Thoracic aorta (tissue), 2 donors: ENCODE data around the gene SH3TC2. TPM values are rescaled to one million over a fixed set of nuclear protein-coding genes. Genes with fewer than 3 reads are reported as not detected.

ENCODE experiments used
- ATAC-seq: fragments of 150-250 bp; one replicate; pipeline ENCODE4 v1.8.0; 2017; ENCODE audit warnings: low read depth; ENCODE audit not compliant: insufficient number of reproducible peaks, low FRiP score
- DNase-seq: peaks from one replicate; pipeline ENCODE4 v3.0.0-alpha.2; 2020; ENCODE audit warnings: low spot score
- H3K27ac ChIP-seq, 2 donors: fragments of 200-600 bp; sonication (generic); 1 replicate in 1 of 2; 2 replicates in 1 of 2; pipeline ENCODE4 v1.5.1; 2016; ENCODE audit warnings: mild to moderate bottlenecking in 2 of 2, moderate library complexity in 2 of 2
- H3K27me3 ChIP-seq: fragments of 200-600 bp; sonication (generic); replicated peaks from 2 replicates; pipeline ENCODE4 v1.6.0; 2016; ENCODE audit warnings: mild to moderate bottlenecking; ENCODE audit not compliant: insufficient read depth
- H3K36me3 ChIP-seq: fragments of 200-600 bp; sonication (generic); one replicate; pipeline ENCODE4 v1.5.1; 2016
- H3K4me1 ChIP-seq, 2 donors: fragments of 200-600 bp; sonication (generic); 1 replicate in 1 of 2; 2 replicates in 1 of 2; pipeline versions ENCODE4 v1.5.1 to v1.6.0; 2016; ENCODE audit warnings: low read depth in 2 of 2, mild to moderate bottlenecking in 1 of 2; ENCODE audit not compliant: control insufficient read depth in 1 of 2
- H3K4me3 ChIP-seq: fragments of 200-600 bp; sonication (generic); 2 replicates; pipeline ENCODE4 v1.5.1; 2016; ENCODE audit warnings: mild to moderate bottlenecking
- H3K9me3 ChIP-seq: fragments of 200-600 bp; sonication (generic); 2 replicates; pipeline ENCODE4 v1.5.1; 2016
- CTCF ChIP-seq: fragments of 200-600 bp; sonication (generic); IDR thresholded peaks from one replicate; pipeline ENCODE4 v1.5.1; 2019; ENCODE audit warnings: antibody characterized with exemption
- total RNA-seq, 2 donors: library from RNA; depleted of rRNA; stranded (reverse); fragments of >200 nt; gene quantifications; one replicate each; pipeline versions ENCODE4 v1.1.0 to v1.2.3, GENCODE V29; 2016

SH3TC2 gene
- total RNA-seq, 2 donors from 2014 or later, result 1.1 to 1.9 TPM

- H3K4me1 ChIP-seq, result peaks cover 0 to 3% of the 10 kb centered on the region in 2 donors
- H3K36me3 ChIP-seq, result no peaks in the 10 kb centered on the region
- no peak for TF ChIP-seq CTCF
- H3K9me3 ChIP-seq, result no peaks in the 10 kb centered on the region
- no peaks in the 10 kb centered on the region for H3K27me3 ChIP-seq
- no peak overlapping the region for H3K4me3 ChIP-seq
- DNase-seq (no peak), ATAC-seq (no peak)
- H3K27ac ChIP-seq, result no peak overlapping the region
Observed at GRCh38 chr5:149007174-149007573, 55.7 kb downstream of the SH3TC2 start.

GRCh38 chr5:149006426-149006825, 56.4 kb downstream of the SH3TC2 start:
- Histone ChIP-seq H3K4me3 (no peak overlapping the region), H3K9me3 (no peaks in the 10 kb centered on the region), H3K27ac (no peak overlapping the region), H3K36me3 (no peaks in the 10 kb centered on the region), H3K27me3 (no peaks in the 10 kb centered on the region), H3K4me1 (peaks cover 0 to 7% of the 10 kb centered on the region in 2 donors)
- no peak for ATAC-seq
- no peak for DNase-seq
- no peak for TF ChIP-seq CTCF

- TF ChIP-seq CTCF, result no peak
- Histone ChIP-seq H3K27ac (no peak overlapping the region), H3K4me3 (no peak overlapping the region), H3K9me3 (no peaks in the 10 kb centered on the region), H3K27me3 (no peaks in the 10 kb centered on the region), H3K4me1 (peaks cover 0 to 7% of the 10 kb centered on the region in 2 donors), H3K36me3 (no peaks in the 10 kb centered on the region)
- DNase-seq (no peak), ATAC-seq (no peak)
Observed at GRCh38 chr5:149005077-149005892, 57.6 kb downstream of the SH3TC2 start.

GRCh38 chr5:149004559-149004958, 58.3 kb downstream of the SH3TC2 start:
- Histone ChIP-seq H3K27ac (no peak overlapping the region), H3K9me3 (no peaks in the 10 kb centered on the region), H3K4me3 (no peak overlapping the region), H3K27me3 (no peaks in the 10 kb centered on the region), H3K36me3 (no peaks in the 10 kb centered on the region), H3K4me1 (peaks cover 0 to 7% of the 10 kb centered on the region in 2 donors)
- DNase-seq, result no peak
- no peak for TF ChIP-seq CTCF
- no peak for ATAC-seq

GRCh38 chr5:149002761-149003689, 59.8 kb downstream of the SH3TC2 start:
- no peaks in the 10 kb centered on the region for H3K36me3 ChIP-seq
- H3K27me3 ChIP-seq, result no peaks in the 10 kb centered on the region
- peaks cover 0 to 7% of the 10 kb centered on the region in 2 donors for H3K4me1 ChIP-seq
- no peak for ATAC-seq
- no peak overlapping the region for H3K4me3 ChIP-seq
- DNase-seq, result no peak
- no peak overlapping the region for H3K27ac ChIP-seq
- no peak for TF ChIP-seq CTCF
- H3K9me3 ChIP-seq, result no peaks in the 10 kb centered on the region
